ENCODE results near the gene MAPKAP1.

The MAPKAP1 gene

GRCh38 chr9:125749951-125750626 lies 43.1 kb upstream of the MAPKAP1 start:
- Histone ChIP-seq H3K4me1 (ENCODE audit: control insufficient read depth, low read length) (peaks cover 48% of the 10 kb centered on the region), H3K27me3 (ENCODE audit: control insufficient read depth, low read length) (peaks cover 5% of the 10 kb centered on the region), H3K9me2 (replicated peaks; ENCODE audit: control insufficient read depth, low read length) (no peaks in the 10 kb centered on the region), H3K4me2 (ENCODE audit: low read length) (peak overlapping the region; percentile 66), H3K79me2 (ENCODE audit: control insufficient read depth, low read length) (peaks cover 36% of the 10 kb centered on the region), H3F3A (ENCODE audit: control insufficient read depth, insufficient read depth) (peaks cover 17% of the 10 kb centered on the region; the same call in 1 of the 2 replicates), H3K9me3 (ENCODE audit: control insufficient read depth, insufficient read depth, low read length) (no peaks in the 10 kb centered on the region), H3K27ac (ENCODE audit: low read depth, low read length) (no peak overlapping the region), H4K20me1 (ENCODE audit: control insufficient read depth, insufficient read depth, low read depth, low read length) (0 out of 2 replicates have a peak, but pooled peaks cover 11% of the 10 kb centered on the region), H3K4me3 (ENCODE audit: low read length) (peak overlapping the region; percentile 77; the same call in 1 of the 2 replicates), H3K36me3 (ENCODE audit: control insufficient read depth, low read length) (peaks cover 47% of the 10 kb centered on the region)
- TF ChIP-seq CTCF (IDR thresholded peaks at IDR 0.05; ENCODE audit: low read depth, low read length, poor library complexity, severe bottlenecking) (no peak), EZH2phosphoT487 (IDR thresholded peaks at IDR 0.05; ENCODE audit: borderline replicate concordance, low read length) (no peak)

GRCh38 chr9:125749287-125749935 lies 42.4 kb upstream of the MAPKAP1 start:
- Histone ChIP-seq H3K36me3 (ENCODE audit: control insufficient read depth, low read length) (peaks cover 47% of the 10 kb centered on the region), H3K9me3 (ENCODE audit: control insufficient read depth, insufficient read depth, low read length) (no peaks in the 10 kb centered on the region), H3K9me2 (replicated peaks; ENCODE audit: control insufficient read depth, low read length) (no peaks in the 10 kb centered on the region), H3K4me2 (ENCODE audit: low read length) (peak overlapping the region; percentile 66), H4K20me1 (ENCODE audit: control insufficient read depth, insufficient read depth, low read depth, low read length) (0 out of 2 replicates have a peak, but pooled peaks cover 11% of the 10 kb centered on the region), H3F3A (ENCODE audit: control insufficient read depth, insufficient read depth) (peaks cover 17% of the 10 kb centered on the region; the same call in 1 of the 2 replicates), H3K4me1 (ENCODE audit: control insufficient read depth, low read length) (peaks cover 49% of the 10 kb centered on the region), H3K27ac (ENCODE audit: low read depth, low read length) (no peak overlapping the region), H3K27me3 (ENCODE audit: control insufficient read depth, low read length) (peaks cover 7% of the 10 kb centered on the region), H3K79me2 (ENCODE audit: control insufficient read depth, low read length) (peaks cover 36% of the 10 kb centered on the region), H3K4me3 (ENCODE audit: low read length) (peak overlapping the region; percentile 77)
- TF ChIP-seq EZH2phosphoT487 (IDR thresholded peaks at IDR 0.05; ENCODE audit: borderline replicate concordance, low read length) (no peak), CTCF (IDR thresholded peaks at IDR 0.05; ENCODE audit: low read depth, low read length, poor library complexity, severe bottlenecking) (no peak)

- Histone ChIP-seq H3K36me3 (ENCODE audit: control insufficient read depth, low read length) (peaks cover 40% of the 10 kb centered on the region), H3F3A (ENCODE audit: control insufficient read depth, insufficient read depth) (peaks cover 17% of the 10 kb centered on the region; the same call in 1 of the 2 replicates), H3K4me2 (ENCODE audit: low read length) (peak overlapping the region; percentile 66), H3K4me3 (ENCODE audit: low read length) (peak overlapping the region; percentile 77), H3K79me2 (ENCODE audit: control insufficient read depth, low read length) (peaks cover 33% of the 10 kb centered on the region), H4K20me1 (ENCODE audit: control insufficient read depth, insufficient read depth, low read depth, low read length) (0 out of 2 replicates have a peak, but pooled peaks cover 11% of the 10 kb centered on the region), H3K4me1 (ENCODE audit: control insufficient read depth, low read length) (peaks cover 49% of the 10 kb centered on the region), H3K9me3 (ENCODE audit: control insufficient read depth, insufficient read depth, low read length) (no peaks in the 10 kb centered on the region), H3K27ac (ENCODE audit: low read depth, low read length) (no peak overlapping the region), H3K27me3 (ENCODE audit: control insufficient read depth, low read length) (peaks cover 8% of the 10 kb centered on the region), H3K9me2 (replicated peaks; ENCODE audit: control insufficient read depth, low read length) (no peaks in the 10 kb centered on the region)
- TF ChIP-seq EZH2phosphoT487 (IDR thresholded peaks at IDR 0.05; ENCODE audit: borderline replicate concordance, low read length) (0 out of 2 replicates have a peak, but pooled peaks have one; percentile 46), CTCF (IDR thresholded peaks at IDR 0.05; ENCODE audit: low read depth, low read length, poor library complexity, severe bottlenecking) (no peak)
Observed at GRCh38 chr9:125748446-125749099, 41.6 kb upstream of the MAPKAP1 start.
